Adrenal gland (tissue), 5 donors: ENCODE data around the gene GJB2.

Source experiments
- CTCF ChIP-seq, 6 experiments: fragments of 450-650 bp in 4 of 6; fragments of 200-600 bp in 2 of 6; sonication (generic) in 1 of 6; IDR thresholded peaks; 1 replicate in 5 of 6; 2 replicates in 1 of 6; pipeline versions ENCODE4 v1.5.1 to v1.8.0; 2016 to 2021; ENCODE audit warnings: antibody characterized with exemption in 6 of 6, mild to moderate bottlenecking in 2 of 6, moderate library complexity in 1 of 6
- POLR2A ChIP-seq, 2 donors: fragments of 450-650 bp; IDR thresholded peaks; one replicate each; pipeline ENCODE4 v1.6.1; 2017; ENCODE audit warnings: antibody characterized with exemption in 2 of 2, mild to moderate bottlenecking in 2 of 2, moderate library complexity in 1 of 2
- donor health status: DM: no; HTN: no; CAD: no.

- TF ChIP-seq CTCF (IDR thresholded peaks at IDR 0.05), result peak; percentile 64 to 86 (median 65)
- no peak for TF ChIP-seq POLR2A (IDR thresholded peaks at IDR 0.05)
These were observed 10.4 kb downstream of the GJB2 start for GRCh38 chr13:20182231-20182846.
